GM12878 (cell line): ENCODE results near the gene ADARB1. TPM values are rescaled to one million over a fixed set of nuclear protein-coding genes. Genes with fewer than 3 reads are reported as not detected.

Experiments
- ATAC-seq: fragments of 200-7000 bp; cut with Tn5 transposase; 3 replicates; pipeline ENCODE4 v1.9.1; 2020; ENCODE audit warnings: mild to moderate bottlenecking, moderate library complexity
- BruUV-seq: library from RNA; stranded (reverse); fragments of 400-500 nt; replicated peaks from 2 replicates; lab custom pipeline; 2021; lab: Mats Ljungman, UMichigan
- CTCF ChIA-PET: fragments of 300-600 bp; sonication (Branson Sonifier 250); formaldehyde crosslinking; extraction: SDS; loops from one replicate; lab custom pipeline; 2021; ENCODE audit warnings: inconsistent platforms; lab: Yijun Ruan, JAX
- POLR2A ChIA-PET: fragments of 350-600 bp; formaldehyde crosslinking; extraction: SDS; loops from one replicate; lab custom pipeline; 2021; ENCODE audit warnings: inconsistent platforms; lab: Charles Lee
- RAD21 ChIA-PET: fragments of 300-600 bp; sonication (Branson Sonifier 250); formaldehyde crosslinking; loops from one replicate; lab custom pipeline; 2023; ENCODE audit warnings: antibody characterized with exemption; ENCODE audit not compliant: unreplicated experiment; lab: Charles Lee
- SMC1A ChIA-PET: fragments of 300-600 bp; sonication (Branson Sonifier 250); formaldehyde crosslinking; loops from one replicate; lab custom pipeline; 2023; ENCODE audit not compliant: unreplicated experiment, uncharacterized antibody; lab: Charles Lee
- DNase-seq: peaks from one replicate; pipeline ENCODE4 v3.0.0-alpha.2; 2011; ENCODE audit warnings: low read depth, low spot score
- FAIRE-seq: peaks from 3 replicates; lab custom pipeline; 2011; peaks lifted over from hg19 to GRCh38; lab: Jason Lieb, UNC
- H2AFZ ChIP-seq: 2 replicates; pipeline ENCODE4 v1.6.0; 2011; ENCODE audit warnings: low read depth, low read length, control low read depth; ENCODE audit not compliant: control insufficient read depth
- H3K27ac ChIP-seq: 2 replicates; pipeline ENCODE4 v1.5.1; 2011; ENCODE audit warnings: control low read depth; ENCODE audit not compliant: control insufficient read depth, insufficient read depth
- H3K27me3 ChIP-seq, 2 experiments: replicated peaks in 1 of 2; 2 replicates each; pipeline versions ENCODE4 v1.6.0 to v1.6.1; 2011; ENCODE audit warnings: low read length in 1 of 2; ENCODE audit not compliant: control insufficient read depth in 2 of 2, insufficient read depth in 2 of 2
- H3K36me3 ChIP-seq, 2 experiments: 2 replicates each; pipeline ENCODE4 v1.5.1; 2011; ENCODE audit warnings: low read length in 1 of 2; ENCODE audit not compliant: control insufficient read depth in 2 of 2, insufficient read depth in 2 of 2
- H3K4me1 ChIP-seq: 2 replicates; pipeline ENCODE4 v1.6.1; 2011; ENCODE audit warnings: mild to moderate bottlenecking, low read length, moderate library complexity, mixed read lengths; ENCODE audit not compliant: control insufficient read depth, insufficient read depth
- H3K4me2 ChIP-seq: 2 replicates; pipeline ENCODE4 v1.6.0; 2011; ENCODE audit warnings: control low read depth; ENCODE audit not compliant: control insufficient read depth, insufficient read depth
- H3K4me3 ChIP-seq: fragments of 200-600 bp; sonication (generic); 2 replicates; pipeline ENCODE4 v1.5.1; 2016
- H3K79me2 ChIP-seq: 2 replicates; pipeline ENCODE4 v1.6.0; 2011; ENCODE audit warnings: low read length; ENCODE audit not compliant: control insufficient read depth, insufficient read depth
- H3K9ac ChIP-seq: 2 replicates; pipeline ENCODE4 v1.8.0; 2011; ENCODE audit warnings: low read length, control low read depth, mixed read lengths; ENCODE audit not compliant: control insufficient read depth, insufficient read depth
- H3K9me3 ChIP-seq: replicated peaks from 3 replicates; pipeline ENCODE4 v1.5.1; 2011; ENCODE audit warnings: mild to moderate bottlenecking, low read length; ENCODE audit not compliant: control insufficient read depth, insufficient read depth
- H4K20me1 ChIP-seq: 2 replicates; pipeline ENCODE4 v1.6.0; 2011; ENCODE audit not compliant: control insufficient read depth, insufficient read depth
- BMI1 ChIP-seq: fragments of 450-650 bp; IDR thresholded peaks from 2 replicates; pipeline ENCODE4 v1.6.1; 2016; ENCODE audit warnings: mild to moderate bottlenecking, moderate library complexity, borderline replicate concordance
- CBX3 ChIP-seq: fragments of 200-600 bp; sonication (generic); IDR thresholded peaks from 2 replicates; pipeline ENCODE4 v1.6.1; 2016; ENCODE audit warnings: low read depth, borderline replicate concordance
- CHD1 ChIP-seq: IDR thresholded peaks from 2 replicates; pipeline ENCODE4 v1.6.1; 2012; ENCODE audit warnings: low read depth, low read length, improper control_type of control experiment
- CHD2 ChIP-seq: IDR thresholded peaks from 2 replicates; pipeline ENCODE4 v1.6.1; 2011; ENCODE audit warnings: low read depth, low read length, improper control_type of control experiment, borderline replicate concordance
- CUX1 ChIP-seq: IDR thresholded peaks from 2 replicates; pipeline ENCODE4 v1.6.1; 2012; ENCODE audit warnings: improper control_type of control experiment, low read depth, low read length; ENCODE audit not compliant: insufficient replicate concordance
- HSF1 ChIP-seq: fragments of 150-350 bp; IDR thresholded peaks from 2 replicates; pipeline ENCODE4 v1.6.1; 2014; ENCODE audit warnings: mild to moderate bottlenecking, low read depth, low read length
- IKZF1 ChIP-seq: fragments of 450-650 bp; conservative IDR thresholded peaks from 2 replicates; pipeline ENCODE4 v1.6.1; 2017; ENCODE audit warnings: antibody characterized with exemption, mild to moderate bottlenecking
- IRF5 ChIP-seq: fragments of 450-650 bp; IDR thresholded peaks from 2 replicates; pipeline ENCODE4 v1.6.1; 2017; ENCODE audit warnings: borderline replicate concordance
- MXI1 ChIP-seq: fragments of 150-350 bp; IDR thresholded peaks from 2 replicates; pipeline ENCODE4 v1.6.1; 2011; ENCODE audit warnings: low read depth, mild to moderate bottlenecking, inconsistent platforms, low read length, improper control_type of control experiment
- MYB ChIP-seq: fragments of 150-350 bp; IDR thresholded peaks from 2 replicates; pipeline ENCODE4 v1.6.1; 2014; ENCODE audit warnings: mild to moderate bottlenecking, low read depth, low read length, borderline replicate concordance
- NFIC ChIP-seq: IDR thresholded peaks from 2 replicates; pipeline ENCODE4 v1.6.1; 2012; ENCODE audit warnings: low read depth, mild to moderate bottlenecking, inconsistent platforms, low read length, moderate library complexity
- RB1 ChIP-seq: fragments of 450-650 bp; formaldehyde crosslinking; IDR thresholded peaks from 2 replicates; pipeline ENCODE4 v1.6.1; 2017; ENCODE audit warnings: mild to moderate bottlenecking, borderline replicate concordance
- RELB ChIP-seq: fragments of 450-650 bp; IDR thresholded peaks from 2 replicates; pipeline ENCODE4 v1.6.1; 2017; ENCODE audit warnings: low read depth, mild to moderate bottlenecking, moderate library complexity
- SIN3A ChIP-seq: IDR thresholded peaks from 2 replicates; pipeline ENCODE4 v1.6.1; 2012; ENCODE audit warnings: low read depth, low read length, improper control_type of control experiment
- ZNF274 ChIP-seq: IDR thresholded peaks from one replicate; pipeline ENCODE4 v1.8.0; 2011; ENCODE audit not compliant: insufficient read length, insufficient read depth
- WGBS: methylation state at CpG from one replicate; pipeline ENCODE4 v1.1.6; 2016; ENCODE audit warnings: low lambda C conversion rate; ENCODE audit not compliant: insufficient replicate concordance, insufficient coverage; ENCODE audit errors: missing lambda C conversion rate; 5-methylcytosine and 5-hydroxymethylcytosine counted together
- in situ Hi-C: fragments of 300-500 bp; cut with MboI; formaldehyde crosslinking; loops from 9 replicates; pipeline ENCODE4 v1.14.3; 2018; ENCODE audit warnings: mixed read lengths
- intact Hi-C: fragments of 100-400 bp; cut with micrococcal nuclease; formaldehyde crosslinking; loops from one replicate; pipeline ENCODE4 v1.14.2; 2022; ENCODE audit not compliant: unreplicated experiment
- polyA plus RNA-seq, 11 experiments: library from polyadenylated mRNA; depleted of rRNA in 4 of 11; unstranded in 6 of 11; stranded (reverse) in 5 of 11; fragments of >200 nt; fragmentation: Nextera tagmentation in 4 of 11; fragmentation: Illumina TruSeq in 1 of 11; extraction: Ambion mirVana in 4 of 11; extraction: Trizol in 1 of 11; gene quantifications; 1 replicate in 1 of 11; 2 replicates in 10 of 11; pipeline versions ENCODE4 v1.2.1 to v1.2.3, GENCODE V29; 2011 to 2016; ENCODE audit warnings: inconsistent platforms in 2 of 11, missing spikeins in 2 of 11, low read depth in 1 of 11
- total RNA-seq, 4 experiments: library from RNA; depleted of rRNA in 3 of 4; stranded (reverse); fragments of >200 nt in 3 of 4; fragmentation: Illumina TruSeq in 1 of 4; extraction: Trizol in 1 of 4; gene quantifications; 2 replicates each; pipeline versions ENCODE4 v1.2.1 to v1.2.3, GENCODE V29; 2013 to 2021

ADARB1 gene
- total and polyA plus RNA-seq, 10 of the 15 experiments (the other 5 are each of a cell fraction or from before 2014, with no cell fraction given), result 5.7 to 61.7 (median 25.3) TPM

- WGBS, result 66% methylated on average over 17 of the region's 17 CpGs
- POLR2A ChIA-PET, result no interaction called here
- intact Hi-C loops, result no loop called here
- TF ChIP-seq ZNF274 (no peak), RB1 (no peak), RELB (no peak), NFIC (no peak), MXI1 (no peak), CHD1 (no peak), BMI1 (no peak), IKZF1 (no peak), SIN3A (no peak), CUX1 (no peak), CBX3 (no peak), CHD2 (no peak), MYB (no peak), IRF5 (no peak), HSF1 (no peak)
Observed at GRCh38 chr21:45259206-45259840, 184.9 kb downstream of the ADARB1 start.

More at GRCh38 chr21:45259206-45259840, 184.9 kb downstream of the ADARB1 start:
- H3K4me1 ChIP-seq, result no peaks in the 10 kb centered on the region
- RAD21 ChIA-PET, result no interaction called here
- ATAC-seq (no peak), FAIRE-seq (no peak), DNase-seq (no peak)
- no peak overlapping the region for H3K4me2 ChIP-seq
- BruUV-seq, result no TSS peak
- H3K27me3 ChIP-seq, result no peaks in the 10 kb centered on the region
- no peak overlapping the region for H3K4me3 ChIP-seq
- H3K79me2 ChIP-seq, result no peaks in the 10 kb centered on the region
- no peaks in the 10 kb centered on the region for H3K9me3 ChIP-seq
- H3K36me3 ChIP-seq, result peaks cover 0 to 5% of the 10 kb centered on the region in 2 experiments; a peak in 2 of 4 replicates
- H3K27ac ChIP-seq, result no peak overlapping the region
- in situ Hi-C loops, result no loop called here
- H2AFZ ChIP-seq, result no peak overlapping the region
- CTCF ChIA-PET, result no interaction called here
- H4K20me1 ChIP-seq, result no peaks in the 10 kb centered on the region
- no peak overlapping the region for H3K9ac ChIP-seq
- SMC1A ChIA-PET, result interaction anchor here (0.7 kb wide), 1 partner anchor 11 kb away, joined by 3 read pairs; no protein-coding TSS in a partner anchor
